Erythroblast (primary cell): ENCODE results near the gene PCBP3.

Experiments
- GATA1 ChIP-seq: IDR thresholded peaks from 2 replicates; pipeline ENCODE4 v1.6.1; 2011; ENCODE audit warnings: low read depth, mild to moderate bottlenecking, control low read depth, low read length, moderate library complexity
- POLR2A ChIP-seq: IDR thresholded peaks from 2 replicates; pipeline ENCODE4 v1.6.1; 2011; ENCODE audit warnings: mild to moderate bottlenecking, low read length

DNA sequence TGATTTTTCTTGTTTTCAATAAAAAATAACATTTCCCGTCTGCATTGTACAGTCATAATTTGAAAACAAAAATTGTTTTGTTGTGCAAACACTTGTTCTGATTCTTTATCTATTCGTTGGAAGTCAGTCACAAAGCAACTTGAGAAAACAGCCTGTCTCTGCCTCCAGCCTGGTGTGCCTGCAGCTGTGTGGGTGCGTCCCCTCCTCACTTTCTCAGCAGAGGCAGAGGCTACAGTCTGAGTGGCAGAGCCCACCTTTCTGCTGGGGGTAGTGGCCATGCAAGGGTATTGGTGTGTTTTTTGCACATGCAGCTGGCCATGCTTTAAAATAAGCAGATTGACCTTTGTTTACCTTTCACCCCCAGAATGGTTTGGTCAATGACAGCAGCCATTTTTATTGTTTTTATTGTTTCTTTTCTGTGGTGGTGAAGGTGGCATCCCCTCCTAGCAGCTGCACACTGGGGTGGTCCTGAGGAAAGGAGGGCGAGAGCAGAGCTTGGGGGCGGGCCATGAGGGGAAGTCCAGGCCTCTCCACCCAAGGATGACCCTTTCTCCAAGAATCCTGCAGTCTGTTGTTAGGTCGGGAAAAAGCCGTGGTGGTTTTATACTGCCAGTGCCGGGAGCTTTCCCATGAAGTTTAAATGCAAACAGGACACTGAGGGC, 159.6 kb downstream of the PCBP3 start:
- no peak for TF ChIP-seq POLR2A
- TF ChIP-seq GATA1 = no peak
